HCT116 (cell line): ENCODE measurements around the gene APP.

Experiments
- EZH2 ChIP-seq: fragments of 200-600 bp; sonication (generic); IDR thresholded peaks from 2 replicates; pipeline ENCODE4 v1.6.1; 2017; ENCODE audit warnings: antibody characterized with exemption, mixed run types
- EZH2phosphoT487 ChIP-seq: fragments of 200-600 bp; IDR thresholded peaks from 2 replicates; pipeline ENCODE4 v1.6.1; 2018; ENCODE audit warnings: antibody characterized with exemption, borderline replicate concordance
- JUND ChIP-seq: IDR thresholded peaks from 2 replicates; pipeline ENCODE4 v1.6.1; 2012
- POLR2A ChIP-seq: IDR thresholded peaks from 2 replicates; pipeline ENCODE4 v1.7.0; 2011; ENCODE audit warnings: borderline replicate concordance; ENCODE audit not compliant: insufficient read depth, insufficient read length; ENCODE audit errors: extremely low read depth
- POLR2AphosphoS5 ChIP-seq: IDR thresholded peaks from 2 replicates; pipeline ENCODE4 v1.6.1; 2011; ENCODE audit warnings: mild to moderate bottlenecking, low read depth, low read length, moderate library complexity
- SIN3A ChIP-seq: IDR thresholded peaks from 2 replicates; pipeline ENCODE4 v1.6.1; 2012; ENCODE audit warnings: low read depth
- YY1 ChIP-seq: IDR thresholded peaks from 2 replicates; pipeline ENCODE4 v1.6.1; 2011; ENCODE audit warnings: low read length, low read depth, moderate library complexity, mild to moderate bottlenecking; ENCODE audit not compliant: insufficient replicate concordance; ENCODE audit errors: extremely low read depth
- TF ChIP-seq, protein P1 (sequence below), 3 experiments: fragments of 200-600 bp in 1 of 3; sonication (generic) in 1 of 3; IDR thresholded peaks in 2 of 3; conservative IDR thresholded peaks in 1 of 3; 2 replicates each; pipeline ENCODE4 v1.5.1; 2012 to 2017; ENCODE audit warnings: low read depth in 2 of 3, low read length in 2 of 3, antibody characterized with exemption in 1 of 3, borderline replicate concordance in 1 of 3, control low read depth in 1 of 3, mild to moderate bottlenecking in 1 of 3, mixed read lengths in 1 of 3, mixed run types in 1 of 3, moderate library complexity in 1 of 3; ENCODE audit not compliant: insufficient read depth in 1 of 3
- TF ChIP-seq, protein P2 (sequence below): IDR thresholded peaks from 2 replicates; pipeline ENCODE4 v1.6.1; 2012
- TF ChIP-seq, protein P3 (sequence below): IDR thresholded peaks from 2 replicates; pipeline ENCODE4 v1.6.1; 2011; ENCODE audit warnings: mild to moderate bottlenecking, low read length, moderate library complexity; ENCODE audit not compliant: insufficient replicate concordance; ENCODE audit errors: extremely low read depth

DNA sequence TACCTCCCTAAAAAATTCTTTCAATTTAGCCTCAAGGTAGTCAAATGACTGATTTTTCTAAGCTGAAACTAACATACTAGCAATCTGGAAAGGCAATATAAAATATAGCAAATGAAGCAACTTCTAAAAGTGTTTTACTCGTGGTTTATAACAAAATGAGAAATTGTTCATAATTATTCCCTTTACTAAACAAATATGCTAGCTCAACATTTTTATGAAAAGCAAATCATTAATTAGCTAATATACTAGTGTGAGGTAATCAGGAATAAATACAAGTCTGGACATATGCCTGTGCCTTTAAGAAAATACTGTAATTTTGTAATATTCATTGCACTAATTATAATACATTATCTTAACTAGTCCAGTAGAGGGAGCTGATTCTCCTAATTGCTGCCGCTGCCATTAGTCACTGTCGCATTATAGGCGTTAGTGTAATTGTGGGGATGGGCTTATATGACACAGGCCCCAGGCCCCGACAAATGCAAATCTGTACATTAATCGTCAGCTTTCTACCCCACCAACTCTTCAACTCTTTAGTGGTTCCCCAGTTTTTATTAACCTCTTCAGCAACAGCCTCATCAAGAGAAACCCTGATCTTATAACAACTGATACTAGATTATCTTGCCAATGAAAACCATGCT is 274.9 kb downstream of the APP start:
- TF ChIP-seq POLR2A (no peak), JUND (no peak), EZH2phosphoT487 (no peak), POLR2AphosphoS5 (no peak), SIN3A (no peak), YY1 (no peak), EZH2 (no peak)
- TF ChIP-seq, protein P1, sequence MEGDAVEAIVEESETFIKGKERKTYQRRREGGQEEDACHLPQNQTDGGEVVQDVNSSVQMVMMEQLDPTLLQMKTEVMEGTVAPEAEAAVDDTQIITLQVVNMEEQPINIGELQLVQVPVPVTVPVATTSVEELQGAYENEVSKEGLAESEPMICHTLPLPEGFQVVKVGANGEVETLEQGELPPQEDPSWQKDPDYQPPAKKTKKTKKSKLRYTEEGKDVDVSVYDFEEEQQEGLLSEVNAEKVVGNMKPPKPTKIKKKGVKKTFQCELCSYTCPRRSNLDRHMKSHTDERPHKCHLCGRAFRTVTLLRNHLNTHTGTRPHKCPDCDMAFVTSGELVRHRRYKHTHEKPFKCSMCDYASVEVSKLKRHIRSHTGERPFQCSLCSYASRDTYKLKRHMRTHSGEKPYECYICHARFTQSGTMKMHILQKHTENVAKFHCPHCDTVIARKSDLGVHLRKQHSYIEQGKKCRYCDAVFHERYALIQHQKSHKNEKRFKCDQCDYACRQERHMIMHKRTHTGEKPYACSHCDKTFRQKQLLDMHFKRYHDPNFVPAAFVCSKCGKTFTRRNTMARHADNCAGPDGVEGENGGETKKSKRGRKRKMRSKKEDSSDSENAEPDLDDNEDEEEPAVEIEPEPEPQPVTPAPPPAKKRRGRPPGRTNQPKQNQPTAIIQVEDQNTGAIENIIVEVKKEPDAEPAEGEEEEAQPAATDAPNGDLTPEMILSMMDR (IDR thresholded peaks at IDR 0.05 in 2 of 3, conservative IDR thresholded peaks at IDR 0.05 in 1 of 3; ENCODE audit: borderline replicate concordance in 1 of 3, insufficient read depth in 1 of 3, low read depth in 2 of 3, low read length in 2 of 3): peak; percentile 9 to 55 (median 28); a peak in 3 of 6 replicates
- TF ChIP-seq, protein P2, sequence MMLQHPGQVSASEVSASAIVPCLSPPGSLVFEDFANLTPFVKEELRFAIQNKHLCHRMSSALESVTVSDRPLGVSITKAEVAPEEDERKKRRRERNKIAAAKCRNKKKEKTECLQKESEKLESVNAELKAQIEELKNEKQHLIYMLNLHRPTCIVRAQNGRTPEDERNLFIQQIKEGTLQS: no peak
- TF ChIP-seq, protein P3, sequence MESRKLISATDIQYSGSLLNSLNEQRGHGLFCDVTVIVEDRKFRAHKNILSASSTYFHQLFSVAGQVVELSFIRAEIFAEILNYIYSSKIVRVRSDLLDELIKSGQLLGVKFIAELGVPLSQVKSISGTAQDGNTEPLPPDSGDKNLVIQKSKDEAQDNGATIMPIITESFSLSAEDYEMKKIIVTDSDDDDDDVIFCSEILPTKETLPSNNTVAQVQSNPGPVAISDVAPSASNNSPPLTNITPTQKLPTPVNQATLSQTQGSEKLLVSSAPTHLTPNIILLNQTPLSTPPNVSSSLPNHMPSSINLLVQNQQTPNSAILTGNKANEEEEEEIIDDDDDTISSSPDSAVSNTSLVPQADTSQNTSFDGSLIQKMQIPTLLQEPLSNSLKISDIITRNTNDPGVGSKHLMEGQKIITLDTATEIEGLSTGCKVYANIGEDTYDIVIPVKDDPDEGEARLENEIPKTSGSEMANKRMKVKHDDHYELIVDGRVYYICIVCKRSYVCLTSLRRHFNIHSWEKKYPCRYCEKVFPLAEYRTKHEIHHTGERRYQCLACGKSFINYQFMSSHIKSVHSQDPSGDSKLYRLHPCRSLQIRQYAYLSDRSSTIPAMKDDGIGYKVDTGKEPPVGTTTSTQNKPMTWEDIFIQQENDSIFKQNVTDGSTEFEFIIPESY: no peak
